Germinal center (tissue), 1 donor: ENCODE results near the gene DCUN1D3.
"Not testable (repeated sequence)": the region's sequence is repeated elsewhere in the genome, so short reads cannot be mapped to it uniquely, and the experiment has no call there.

Source experiments
- DNase-seq: peaks from one replicate; pipeline ENCODE4 v3.0.0; 2012; ENCODE audit warnings: mixed read lengths, low spot score

DCUN1D3 gene

GRCh38 chr16:20900299-20901067 lies at the start of gene DCUN1D3, which contains the start of gene LYRM1:
DCUN1D3 (minus strand) TSS chr16:20900358; CDS start chr16:20862538, 37,820 bp downstream.
LYRM1 (plus strand) TSS chr16:20900771; CDS start chr16:20915556, 14,785 bp downstream.
- DNase-seq: peak; percentile 93

- no peak for DNase-seq
Measured at GRCh38 chr16:20949660-20950059, 49.5 kb upstream of the DCUN1D3 start.

GRCh38 chr16:20948444-20948843 lies 48.3 kb upstream of the DCUN1D3 start:
- DNase-seq: no peak

- DNase-seq: no peak
Measured at GRCh38 chr16:20946015-20946629, 46.0 kb upstream of the DCUN1D3 start.

DNA sequence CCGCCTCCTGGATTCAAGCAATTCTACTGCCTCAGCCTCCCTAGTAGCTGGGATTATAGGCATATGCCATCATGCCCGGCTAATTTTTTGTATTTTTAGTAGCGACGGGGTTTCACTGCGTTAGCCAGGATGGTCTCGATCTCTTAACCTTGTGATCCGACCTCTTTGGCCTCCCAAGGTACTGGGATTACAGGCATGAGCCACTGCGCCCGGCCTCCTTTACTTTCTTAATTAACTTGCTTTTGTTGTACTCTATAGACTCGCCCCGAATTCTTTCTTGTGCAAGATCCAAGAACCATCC lies 45.4 kb upstream of the DCUN1D3 start:
- not testable (repeated sequence) for DNase-seq

DNA sequence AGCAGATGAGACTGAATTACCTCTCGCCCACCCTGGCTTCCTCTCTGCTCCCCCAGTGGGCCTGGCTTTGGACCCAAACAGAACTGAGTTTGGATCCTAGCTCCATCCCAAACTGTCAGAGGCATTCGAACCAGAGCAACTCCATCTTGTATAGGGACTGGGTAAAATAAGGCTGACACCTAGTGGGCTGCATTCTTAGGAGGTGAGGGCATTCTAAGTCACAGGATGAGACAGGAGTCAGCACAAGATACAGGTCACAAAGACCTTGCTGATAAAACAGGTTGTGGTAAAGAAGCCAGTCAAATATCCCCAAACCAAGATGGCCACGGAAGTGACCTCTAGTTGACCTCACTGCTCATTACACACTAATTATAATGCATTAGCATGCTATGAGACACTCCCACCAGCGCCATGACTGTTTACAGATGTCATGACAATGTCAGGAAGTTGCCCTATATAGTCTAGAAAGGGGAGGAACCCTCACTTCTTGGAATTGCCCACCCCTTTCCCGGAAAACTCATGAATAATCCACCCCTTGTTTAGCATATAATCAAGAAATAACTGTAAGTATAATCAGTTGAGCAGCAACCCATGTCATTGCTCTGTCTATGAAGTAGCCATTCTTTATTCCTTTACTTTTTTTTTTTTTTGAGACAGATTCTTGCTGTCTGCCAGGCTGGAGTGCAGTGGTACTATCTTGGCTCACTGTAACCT lies 44.9 kb upstream of the DCUN1D3 start:
- DNase-seq: no peak

DNA sequence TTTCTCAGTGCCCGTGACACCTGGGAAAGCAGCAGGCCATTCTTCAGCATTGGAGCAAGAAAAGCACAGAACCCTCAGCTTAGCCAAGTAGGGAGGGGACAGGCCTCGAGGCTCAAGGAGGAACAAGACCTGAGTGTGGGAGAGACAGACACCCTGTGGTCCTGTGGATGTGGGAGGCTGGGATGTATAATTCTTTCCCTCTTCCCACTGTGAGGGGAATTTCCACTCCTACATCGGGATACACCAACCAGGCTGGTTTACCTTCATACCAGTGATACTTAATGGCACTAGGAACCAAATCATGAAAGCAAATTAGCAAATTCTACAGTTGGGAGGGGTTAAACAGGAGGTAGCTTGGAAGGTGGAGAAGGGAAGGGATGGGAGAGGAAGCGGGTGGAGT lies 42.1 kb upstream of the DCUN1D3 start:
- DNase-seq: no peak

DNA sequence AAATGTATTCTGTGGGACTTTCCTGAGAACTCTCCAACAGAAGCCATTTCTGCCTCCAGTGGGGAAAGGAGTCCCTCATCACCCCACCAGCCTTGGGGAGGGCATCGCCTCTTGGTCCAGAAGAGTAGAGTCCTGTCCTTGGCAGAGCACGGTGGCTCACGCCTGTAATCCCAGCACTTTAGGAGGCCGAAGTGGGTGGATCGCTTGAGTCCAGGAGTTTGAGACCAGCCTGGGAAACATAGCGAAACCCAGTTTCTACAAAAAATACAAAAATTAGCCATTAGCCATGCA lies 41.4 kb upstream of the DCUN1D3 start:
- no peak for DNase-seq

- DNase-seq: no peak
Measured at GRCh38 chr16:20940871-20941635, 40.9 kb upstream of the DCUN1D3 start.

DNA sequence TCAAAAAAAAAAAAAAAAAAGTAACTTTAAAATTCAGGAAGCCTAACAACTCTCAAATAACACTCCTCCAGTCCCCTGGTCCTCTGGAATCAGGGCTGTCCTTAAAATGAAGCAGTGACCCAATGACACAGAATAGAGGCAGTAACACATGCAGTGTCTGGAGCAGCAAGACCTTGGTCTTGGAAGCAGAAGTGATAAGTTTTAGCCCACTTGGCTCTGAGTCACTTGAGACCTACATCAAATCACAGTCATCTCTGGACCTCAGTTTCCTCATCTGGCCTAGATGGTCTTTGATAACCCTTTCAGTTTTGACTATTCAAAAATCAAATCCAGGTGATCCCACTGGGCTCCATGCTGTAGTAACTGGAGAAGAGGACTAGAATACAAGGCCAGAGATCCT lies 39.5 kb upstream of the DCUN1D3 start:
- no peak for DNase-seq

- no peak for DNase-seq
Measured at GRCh38 chr16:20938426-20938825, 38.3 kb upstream of the DCUN1D3 start.

- DNase-seq: no peak
Measured at GRCh38 chr16:20937736-20938135, 37.6 kb upstream of the DCUN1D3 start.

GRCh38 chr16:20933589-20933988 lies 33.4 kb upstream of the DCUN1D3 start:
- no peak for DNase-seq

- no peak for DNase-seq
Measured at GRCh38 chr16:20931066-20931600, 31.0 kb upstream of the DCUN1D3 start.

GRCh38 chr16:20930365-20930690 lies 30.2 kb upstream of the DCUN1D3 start:
- DNase-seq: no peak

- DNase-seq: not testable (repeated sequence)
Measured at GRCh38 chr16:20929676-20930364, 29.7 kb upstream of the DCUN1D3 start.

GRCh38 chr16:20928774-20929411 lies 28.7 kb upstream of the DCUN1D3 start:
- no peak for DNase-seq

- DNase-seq: no peak
Measured at GRCh38 chr16:20925751-20926150, 25.6 kb upstream of the DCUN1D3 start.

DNA sequence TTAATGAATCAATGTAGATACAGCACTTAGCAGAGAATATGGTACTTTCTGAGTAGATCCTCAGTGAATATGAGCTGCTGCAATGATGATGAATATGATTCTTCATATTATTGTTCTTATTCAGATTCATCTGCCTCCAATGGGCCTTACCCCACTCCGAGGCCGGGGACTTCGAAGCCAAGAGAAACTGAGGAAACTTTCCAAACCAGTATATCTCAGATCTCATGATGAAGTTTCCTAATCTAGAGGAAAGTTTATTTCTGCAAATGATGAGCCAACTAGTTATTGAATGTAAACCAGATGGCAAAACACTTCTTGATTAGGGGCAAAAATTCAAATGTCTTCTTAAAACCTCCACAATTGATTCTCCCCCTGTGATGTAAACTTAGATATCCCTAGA lies 23.7 kb upstream of the DCUN1D3 start:
- DNase-seq: no peak

DNA sequence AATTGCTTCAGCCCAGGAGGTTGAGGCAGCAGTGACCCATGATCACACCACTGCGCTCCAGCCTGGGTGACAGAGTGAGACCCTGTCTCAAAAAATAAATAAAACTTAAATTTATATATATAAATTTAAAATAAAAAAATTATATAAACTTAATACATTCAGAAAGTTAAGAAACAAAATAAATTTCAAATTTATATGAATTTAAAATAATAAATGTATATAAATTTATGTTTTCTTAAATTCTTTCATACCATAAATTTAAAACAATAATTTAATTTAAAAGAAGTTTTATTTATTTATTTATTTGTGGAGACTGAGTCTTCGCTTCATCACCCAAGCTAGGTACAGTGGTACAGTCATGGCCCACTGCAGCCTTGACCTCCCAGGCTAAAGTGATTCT lies 20.6 kb upstream of the DCUN1D3 start:
- no peak for DNase-seq

GRCh38 chr16:20920091-20920490 lies 19.9 kb upstream of the DCUN1D3 start:
- DNase-seq: no peak
